Spleen (tissue), 7 donors: ENCODE data around the gene PSMB9.

Experiments
- CTCF ChIP-seq, 11 experiments: fragments of 200-600 bp in 7 of 11; fragments of 450-650 bp in 4 of 11; sonication (generic) in 4 of 11; IDR thresholded peaks in 8 of 11; conservative IDR thresholded peaks in 3 of 11; 1 replicate in 7 of 11; 2 replicates in 4 of 11; pipeline versions ENCODE4 v1.4.0 to v1.8.0; 2016 to 2021; ENCODE audit warnings: antibody characterized with exemption in 11 of 11, inconsistent platforms in 4 of 11, mild to moderate bottlenecking in 1 of 11
- POLR2A ChIP-seq, 3 donors: fragments of 450-650 bp; IDR thresholded peaks; one replicate each; pipeline ENCODE4 v1.5.1; 2017; ENCODE audit warnings: antibody characterized with exemption in 3 of 3, mild to moderate bottlenecking in 1 of 3
- POLR2AphosphoS5 ChIP-seq, 3 donors: sonication (generic); formaldehyde crosslinking; IDR thresholded peaks; one replicate each; pipeline ENCODE4 v1.5.1; 2017; ENCODE audit warnings: antibody characterized with exemption in 3 of 3
- donor health status: DM: no; HTN: no; CAD: no; lungs with moderate emphysema.
- donor health status: DM: no; HTN: no; CAD: no.
- donor health status: DM: no; HTN: no; CAD: no.

GRCh38 chr6:32819729-32820128 lies 34.3 kb upstream of the PSMB9 start:
- TF ChIP-seq CTCF (IDR thresholded peaks at IDR 0.05 in 8 of 11, conservative IDR thresholded peaks at IDR 0.05 in 3 of 11) (no peak), POLR2AphosphoS5 (IDR thresholded peaks at IDR 0.05) (no peak), POLR2A (IDR thresholded peaks at IDR 0.05) (no peak)
